HG02623 (cell line): ENCODE results near the gene HOXB1.

Experiments used
- ATAC-seq: cut with Tn5 transposase; IDR thresholded peaks from one replicate; pipeline ENCODE4 v1.9.1; 2021; ENCODE audit warnings: moderate library complexity; ENCODE audit not compliant: unreplicated experiment

Gene HOXB1

DNA sequence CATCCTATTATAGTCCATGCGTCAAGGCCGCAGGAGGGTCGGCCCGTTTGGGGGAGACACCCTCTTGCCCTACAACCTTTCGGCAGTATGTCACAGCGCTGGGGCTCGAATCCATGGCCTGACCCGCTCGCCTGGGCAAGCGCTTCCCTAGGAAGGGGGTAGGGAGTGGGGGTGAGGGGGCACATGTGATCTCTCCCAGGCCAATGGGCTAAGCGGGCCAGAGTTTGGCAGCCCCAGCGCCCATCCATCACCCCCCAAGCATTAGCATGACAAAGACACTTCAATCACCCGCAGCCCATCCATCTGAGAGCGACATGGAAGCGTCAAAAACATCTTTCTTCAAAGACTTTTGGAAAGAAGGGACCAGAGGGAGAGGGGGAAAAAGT is at the start of gene HOXB1:
TSS of gene HOXB1 (minus strand) at position 125 of the 386 bp plus-strand sequence. CDS start at position 18, 107 bp downstream.
- ATAC-seq = no peak

DNA sequence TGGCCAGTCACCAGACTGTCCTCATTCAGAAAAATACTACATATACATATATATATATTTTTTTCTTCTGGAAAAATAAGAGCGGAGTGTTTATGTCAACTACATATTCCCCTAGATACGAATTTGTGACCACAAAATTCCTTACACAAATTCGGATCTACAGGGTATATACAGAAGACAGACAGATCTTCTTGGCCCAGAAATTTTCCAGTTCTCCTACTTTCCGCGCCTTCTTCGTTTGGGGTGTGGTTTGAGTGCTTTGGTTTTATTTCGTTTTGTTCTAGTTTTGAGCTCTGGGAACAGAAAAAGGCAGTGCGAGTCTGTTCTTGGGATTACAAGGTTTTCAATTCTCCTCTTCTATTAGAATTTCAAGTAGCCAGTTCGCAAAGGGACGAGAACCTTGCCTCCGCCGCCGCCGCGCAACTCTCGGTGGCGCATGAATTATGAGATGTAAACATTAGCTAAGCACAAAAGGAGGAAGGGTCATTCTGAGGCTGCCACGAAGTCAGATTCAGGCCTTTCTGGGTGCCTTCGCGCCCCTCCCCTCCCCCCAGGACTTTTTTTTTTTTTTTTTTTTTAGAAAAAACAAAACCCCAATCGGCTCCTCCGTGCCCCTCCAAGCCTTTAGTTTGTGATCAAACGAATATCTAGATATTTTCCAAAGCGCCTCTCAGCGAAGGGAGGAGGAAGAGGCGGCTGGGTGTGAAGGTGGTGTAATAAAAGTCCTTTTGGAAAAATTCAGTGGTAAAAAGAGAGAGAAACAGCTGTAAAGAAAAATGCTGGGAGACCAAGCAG is 49.1 kb upstream of the HOXB1 start:
- no peak for ATAC-seq

DNA sequence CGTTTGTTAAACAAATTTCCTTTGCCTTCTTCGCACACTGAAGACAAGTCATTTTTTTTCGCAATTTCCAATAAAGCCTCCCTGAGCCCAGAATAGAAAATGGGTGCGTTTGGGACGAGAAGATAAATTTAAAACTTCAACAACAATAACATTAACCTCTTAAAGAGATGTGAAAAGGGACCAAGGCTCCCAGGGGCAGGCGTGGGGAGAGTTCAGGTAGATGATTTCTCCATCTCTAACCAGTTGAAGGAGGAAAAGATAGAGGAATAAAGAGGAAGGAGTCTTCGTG is 48.6 kb upstream of the HOXB1 start:
- no peak for ATAC-seq

DNA sequence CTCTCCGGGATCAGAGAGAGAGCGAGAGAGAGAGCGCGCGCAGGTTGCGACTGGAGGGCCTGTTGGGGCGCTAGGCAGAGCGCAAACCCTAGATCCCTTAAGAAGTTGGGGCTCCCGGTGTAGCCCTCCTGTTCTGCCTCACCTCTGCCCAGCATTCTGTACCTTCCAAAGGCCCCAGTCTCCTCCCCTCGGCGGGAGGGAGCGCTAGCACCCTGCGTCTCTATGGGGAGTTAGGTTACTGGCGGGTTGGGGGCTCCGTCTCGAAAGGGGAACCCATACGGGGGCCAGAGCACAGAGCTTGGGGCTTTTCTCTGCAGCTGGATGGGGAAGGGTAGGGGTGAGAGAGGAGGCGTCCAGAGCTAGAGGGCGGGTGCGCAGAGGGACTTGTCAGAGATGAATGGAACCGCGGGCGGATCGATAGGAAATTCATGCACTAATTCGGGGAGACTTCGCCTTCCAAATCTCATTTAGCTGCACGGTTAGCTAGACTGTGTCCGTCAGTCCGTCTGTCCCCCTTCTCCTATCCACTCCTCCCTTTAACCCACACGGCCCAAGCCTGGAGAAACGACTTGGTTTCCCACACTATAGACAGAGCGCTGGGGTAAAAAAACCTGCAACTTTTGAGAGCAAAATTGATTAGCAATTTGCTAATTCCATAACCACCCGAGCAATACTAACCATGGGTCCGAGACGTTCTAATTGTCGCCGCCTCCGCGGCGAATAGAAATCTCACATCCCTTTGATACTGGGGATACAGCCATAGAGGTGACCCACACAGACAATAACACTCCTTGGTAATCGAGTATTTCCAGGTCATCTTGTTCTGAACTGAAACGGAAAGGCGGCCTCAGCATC is 48.0 kb upstream of the HOXB1 start:
- no peak for ATAC-seq

DNA sequence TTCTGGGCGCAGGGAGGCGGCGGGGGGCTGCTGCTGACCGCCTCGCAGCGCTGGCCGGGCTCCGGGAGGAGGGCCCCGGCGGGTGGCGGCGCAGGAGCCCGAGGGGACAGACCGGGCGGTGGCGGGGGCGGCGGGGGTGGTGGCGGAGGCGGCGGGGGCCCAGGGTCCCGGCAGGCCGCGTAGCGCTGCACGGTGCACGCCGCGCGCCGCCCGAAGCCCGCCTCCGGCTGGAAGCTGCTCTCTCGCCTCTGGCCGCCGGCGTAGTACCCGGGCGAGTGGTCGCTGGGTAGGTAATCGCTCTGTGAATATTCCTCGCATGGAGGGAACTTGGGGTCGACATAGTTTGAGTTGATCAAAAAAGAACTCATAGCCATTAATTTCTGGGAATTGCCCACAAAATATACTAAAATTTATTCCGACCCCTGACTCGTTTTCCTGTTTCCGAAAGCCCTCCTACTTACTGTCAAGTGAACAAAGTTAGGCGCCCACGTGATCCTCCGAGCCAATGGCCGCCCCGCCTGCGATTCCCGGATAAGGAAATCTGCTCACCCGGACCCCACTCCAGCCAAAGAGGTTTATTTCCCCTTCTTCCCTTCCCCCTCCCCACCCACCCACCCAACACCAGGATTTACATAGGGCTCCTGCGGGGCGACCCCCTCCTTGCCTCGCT is 47.3 kb upstream of the HOXB1 start, which contains the start of gene HOXB4:
TSS of gene HOXB4 (minus strand) at position 405 of the 670 bp plus-strand sequence. CDS start at position 374, 31 bp downstream.
- no peak for ATAC-seq

DNA sequence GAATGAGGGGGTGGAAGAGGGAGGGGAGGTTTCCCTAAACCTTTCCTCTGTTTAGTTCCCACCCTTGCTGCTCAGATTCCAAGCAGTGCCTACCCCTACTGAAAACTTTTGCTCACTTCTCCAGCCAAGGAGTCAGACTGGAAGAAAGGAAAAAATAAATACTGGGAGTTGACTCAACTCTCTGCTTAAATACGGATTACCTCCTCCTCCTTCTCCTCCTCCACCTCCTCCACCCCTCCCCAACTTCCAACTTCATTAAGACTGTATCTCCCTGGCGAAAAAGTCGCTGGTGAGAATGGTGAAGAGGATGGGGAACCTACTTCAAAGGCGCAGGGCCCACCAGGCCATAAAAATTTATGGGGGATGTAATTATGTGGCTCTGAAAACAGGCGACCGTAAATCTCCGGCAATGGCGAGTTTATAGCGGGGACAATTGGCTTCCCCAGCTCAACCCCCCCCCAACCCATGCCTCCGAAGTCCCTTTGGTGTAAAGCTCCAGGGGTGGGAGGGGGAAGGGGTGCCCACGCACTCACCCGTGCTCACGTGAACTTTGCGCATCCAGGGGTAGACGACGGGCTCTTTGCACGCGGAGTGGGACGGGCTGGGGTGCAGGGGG is 46.6 kb upstream of the HOXB1 start:
- no peak for ATAC-seq

DNA sequence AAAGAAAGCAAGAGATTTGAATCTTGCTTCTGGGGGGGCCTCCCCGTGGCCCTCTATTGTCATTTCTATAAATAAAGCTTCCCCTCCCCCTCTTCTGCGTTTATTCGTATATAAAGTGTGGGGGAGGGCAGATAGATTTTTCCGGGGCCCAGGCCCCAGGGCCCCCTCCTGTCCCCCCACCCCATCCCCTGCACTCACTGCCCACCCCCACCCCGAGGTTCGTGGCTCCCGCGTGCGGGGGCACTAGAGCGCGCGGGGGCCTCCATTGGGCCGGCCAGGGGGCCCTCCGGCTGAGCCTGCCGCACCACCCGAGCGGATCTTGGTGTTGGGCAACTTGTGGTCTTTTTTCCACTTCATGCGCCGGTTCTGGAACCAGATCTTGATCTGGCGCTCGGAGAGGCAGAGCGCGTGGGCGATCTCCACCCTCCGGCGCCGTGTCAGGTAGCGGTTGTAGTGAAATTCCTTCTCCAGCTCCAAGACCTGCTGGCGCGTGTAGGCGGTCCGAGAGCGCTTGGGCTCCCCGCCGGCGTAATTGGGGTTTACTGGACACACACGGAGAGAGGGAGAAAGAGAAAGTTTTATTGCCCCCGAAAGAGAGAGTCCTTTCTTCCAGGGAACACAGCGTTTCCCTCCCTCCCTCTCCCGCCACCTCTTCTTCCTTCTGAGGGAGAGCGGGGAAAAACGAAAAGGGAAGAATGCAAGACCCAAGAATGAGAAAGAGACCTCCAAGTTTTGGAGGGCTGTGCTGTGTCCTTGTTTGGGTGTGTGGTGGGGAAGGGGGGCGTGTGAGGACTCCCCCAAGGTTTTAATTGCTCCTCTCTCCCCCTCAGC is 45.9 kb upstream of the HOXB1 start:
- no peak for ATAC-seq

DNA sequence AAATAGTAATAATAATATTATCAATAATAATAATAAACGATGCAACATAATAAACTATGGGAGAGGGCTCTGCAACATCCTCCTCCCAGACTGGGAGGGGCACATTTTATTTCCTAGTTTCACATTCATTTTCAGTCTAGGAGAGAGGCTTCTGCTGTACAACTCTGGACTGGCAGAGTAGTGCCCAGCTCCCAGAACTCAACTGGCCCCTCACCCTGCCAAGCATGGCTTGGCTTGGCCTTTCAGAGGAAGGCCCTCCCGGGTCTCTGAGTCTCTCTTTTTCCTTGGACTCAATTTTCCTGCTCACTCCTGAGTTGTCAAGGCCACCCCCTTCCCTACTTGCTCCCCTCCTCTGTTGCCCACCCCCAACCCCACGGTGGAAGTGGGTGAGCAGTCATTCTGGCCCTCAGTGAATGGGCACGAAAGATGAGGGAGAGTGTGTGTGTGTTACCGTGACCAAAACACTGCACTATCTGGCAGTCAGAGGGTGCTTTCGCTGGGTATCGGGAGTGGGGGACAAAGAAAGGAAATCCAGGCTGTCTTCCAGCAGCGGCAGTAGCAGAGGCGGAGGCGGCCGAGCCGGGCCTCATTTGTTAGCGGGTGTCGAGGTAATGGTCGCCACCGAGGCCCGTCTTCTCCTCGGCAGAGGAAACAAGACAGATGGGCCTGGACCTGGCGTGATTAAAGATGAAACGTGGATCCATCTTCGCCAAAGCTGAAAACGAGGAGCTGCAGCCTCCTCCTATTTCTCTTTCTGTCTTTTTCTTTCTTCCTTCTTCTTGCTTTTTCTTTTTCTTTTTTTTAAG is 45.1 kb upstream of the HOXB1 start:
- ATAC-seq = no peak

DNA sequence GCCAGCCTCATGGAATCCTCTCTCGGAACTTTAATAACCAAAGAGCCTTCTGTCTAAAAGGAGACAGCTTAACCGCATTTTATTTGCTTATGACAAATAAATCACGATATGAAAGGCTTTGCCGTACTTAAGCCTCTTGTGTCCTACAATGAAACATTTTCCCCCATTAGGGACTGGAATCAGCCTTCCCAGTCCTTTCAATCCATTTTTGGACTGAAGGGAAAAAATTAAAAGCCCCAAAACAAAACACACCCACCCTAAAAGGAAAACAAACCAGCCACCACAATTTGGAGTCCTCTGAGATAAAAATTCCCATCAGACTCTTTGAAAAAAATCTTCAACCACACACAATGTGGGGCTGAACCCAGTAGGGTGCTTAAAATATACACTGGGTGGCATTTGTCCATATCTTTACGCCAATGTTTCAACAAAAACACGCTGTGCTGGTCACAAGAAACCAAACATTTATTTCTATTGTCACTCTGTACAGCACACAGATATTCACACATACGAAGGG is 44.3 kb upstream of the HOXB1 start:
- no peak for ATAC-seq

DNA sequence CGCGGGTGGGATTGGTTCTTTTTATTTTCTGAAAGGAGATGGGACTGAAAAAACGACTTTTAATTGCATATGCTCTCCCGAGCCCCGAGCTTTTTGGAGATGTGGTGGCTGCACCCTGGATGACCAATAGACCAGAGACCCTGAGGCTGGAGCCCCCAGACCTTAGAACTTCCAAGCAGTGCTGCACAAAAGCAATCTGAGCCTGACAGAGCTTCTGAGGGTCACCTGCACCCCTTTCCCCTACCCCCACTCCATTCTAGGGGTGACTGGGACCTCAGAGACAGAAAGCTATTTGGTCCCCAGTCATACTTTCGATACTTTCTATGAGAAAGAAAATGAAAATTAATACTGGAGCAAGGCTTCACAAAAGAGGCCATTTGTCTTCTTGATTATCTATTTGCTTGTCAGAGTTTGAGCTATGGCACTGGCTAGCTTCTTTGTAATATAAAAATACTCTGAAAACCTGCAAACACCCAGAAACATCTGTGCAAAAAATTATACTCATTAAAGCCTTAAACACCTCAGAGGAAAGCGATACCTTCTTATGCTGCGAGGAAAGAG is 43.8 kb upstream of the HOXB1 start:
- no peak for ATAC-seq

DNA sequence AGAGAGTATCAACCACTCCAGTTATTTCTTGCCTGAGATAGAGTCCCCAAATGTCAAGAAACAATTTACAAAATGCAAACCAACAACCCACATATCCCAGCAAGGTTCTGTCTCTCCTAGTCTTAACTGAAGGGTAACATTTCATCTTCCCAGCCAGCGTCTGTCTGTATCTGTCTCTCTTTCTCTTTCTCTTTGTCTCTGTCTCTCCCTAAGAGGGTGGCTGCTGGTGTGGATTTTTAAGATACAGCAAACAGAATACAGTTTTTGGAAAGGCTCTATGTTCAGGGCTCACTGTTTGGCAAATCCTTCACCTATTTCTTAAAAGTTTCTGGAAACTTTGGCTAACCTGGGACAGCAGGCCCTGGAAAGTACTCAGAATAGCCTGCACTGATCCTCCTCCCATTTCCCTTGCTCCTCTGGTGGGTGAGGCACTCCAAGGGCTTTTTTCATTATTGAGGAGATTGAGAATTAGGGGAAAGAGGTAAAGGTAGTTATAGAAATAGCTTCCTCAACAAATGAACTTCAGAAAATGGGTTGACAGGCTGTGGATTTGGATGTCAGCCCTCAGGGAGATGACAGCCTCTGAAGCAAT is 41.1 kb upstream of the HOXB1 start:
- ATAC-seq = no peak

DNA sequence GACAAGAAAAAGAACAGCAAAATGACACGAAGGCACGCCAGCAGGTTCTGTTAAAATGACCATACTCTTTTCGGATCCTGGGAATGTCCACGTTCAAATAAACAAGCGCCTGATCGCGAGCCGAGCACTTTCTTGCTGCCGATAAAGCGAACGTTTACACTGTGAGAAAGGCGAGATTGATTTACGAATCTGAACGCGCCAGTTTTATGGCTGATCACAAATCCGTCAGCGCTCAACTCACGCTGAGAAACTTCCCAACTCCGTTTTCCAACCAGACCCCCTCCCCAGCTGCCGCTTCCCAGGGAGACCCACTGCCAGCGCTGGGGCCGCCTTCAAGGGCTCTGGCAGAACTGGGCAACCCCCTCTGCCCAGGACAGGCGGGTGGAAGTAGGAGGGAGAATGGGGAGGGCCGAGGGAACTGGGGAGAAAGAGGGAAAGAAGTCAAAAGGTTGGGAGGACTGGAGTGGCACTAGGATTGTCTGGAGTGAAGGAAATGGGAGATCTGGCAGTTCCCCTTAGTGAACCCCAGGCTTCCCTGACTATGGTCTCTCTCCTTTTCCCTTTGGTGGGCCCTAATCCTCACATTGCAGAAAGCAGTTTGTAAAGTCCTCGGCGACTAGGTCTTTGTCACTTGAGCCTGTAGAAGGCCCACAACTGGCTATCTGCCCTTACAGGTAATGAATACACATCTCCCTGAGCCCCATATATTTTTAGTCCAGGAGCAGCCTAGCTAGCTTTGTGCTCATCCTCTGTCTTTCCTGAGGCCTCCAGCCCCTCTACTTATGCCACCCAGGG is 40.4 kb upstream of the HOXB1 start:
- ATAC-seq = no peak

DNA sequence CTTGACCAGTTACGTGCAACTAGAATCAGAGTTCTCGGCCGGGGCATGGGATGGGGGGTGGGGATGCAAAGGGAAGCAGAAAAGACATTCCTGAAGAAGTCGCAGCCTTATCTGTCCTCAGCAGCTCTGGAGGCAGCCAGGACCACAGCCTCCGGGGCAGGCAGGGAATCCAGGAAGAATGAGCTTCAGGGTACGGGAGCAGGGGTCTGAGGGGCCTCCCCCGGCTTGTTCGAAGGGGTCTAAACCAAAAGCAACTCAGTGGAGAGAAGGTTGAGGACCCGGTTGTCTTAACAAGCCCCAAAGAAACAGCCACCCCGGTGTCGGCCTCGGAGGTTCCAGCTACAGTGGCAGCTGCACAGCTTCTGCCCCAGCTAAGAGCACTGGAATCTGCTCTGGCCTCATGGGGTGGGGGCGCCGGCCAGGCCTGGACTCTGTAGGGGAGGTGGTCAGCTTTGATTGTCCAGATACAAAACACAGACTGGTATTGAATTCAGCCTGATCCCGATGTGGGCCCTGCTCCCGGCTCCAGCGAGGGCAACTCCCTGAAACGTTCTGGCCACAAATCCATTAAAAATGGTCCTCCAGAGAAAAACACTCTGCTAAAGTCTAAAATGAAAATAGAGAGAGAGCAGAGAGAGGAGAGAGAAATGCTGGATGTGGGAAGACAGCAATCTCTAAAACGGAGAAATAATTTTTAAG is 39.7 kb upstream of the HOXB1 start:
- no peak for ATAC-seq

DNA sequence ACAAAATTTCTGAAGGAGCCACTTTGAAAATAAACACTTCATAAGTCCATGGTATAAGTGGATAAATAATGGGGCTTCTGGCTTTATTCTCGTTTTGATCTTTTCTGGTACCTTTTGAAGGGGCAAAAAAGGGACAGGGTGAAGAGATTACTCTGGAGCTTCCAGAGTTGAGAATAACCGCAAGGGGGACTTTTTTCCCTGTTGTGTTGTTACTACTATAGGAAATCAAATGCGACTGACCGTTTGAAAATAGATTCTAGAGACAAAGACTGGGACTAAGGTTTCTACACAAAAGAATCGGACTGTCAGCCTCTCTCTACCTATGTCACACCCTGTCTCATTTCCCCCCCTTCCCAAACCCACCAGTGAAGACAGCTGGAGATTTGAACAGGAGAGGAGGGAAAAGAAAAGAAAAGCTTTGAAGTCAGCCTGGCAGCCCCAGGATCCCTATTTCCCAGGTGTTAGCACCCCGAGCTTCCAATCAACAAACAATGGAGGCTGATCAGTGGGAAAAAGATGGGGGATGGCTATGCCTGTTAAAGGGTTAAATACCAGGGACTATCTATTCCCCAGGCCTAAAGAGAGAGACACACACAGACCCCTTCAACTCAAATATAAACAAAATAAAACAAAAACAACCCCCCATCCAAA is 39.0 kb upstream of the HOXB1 start:
- ATAC-seq = no peak

DNA sequence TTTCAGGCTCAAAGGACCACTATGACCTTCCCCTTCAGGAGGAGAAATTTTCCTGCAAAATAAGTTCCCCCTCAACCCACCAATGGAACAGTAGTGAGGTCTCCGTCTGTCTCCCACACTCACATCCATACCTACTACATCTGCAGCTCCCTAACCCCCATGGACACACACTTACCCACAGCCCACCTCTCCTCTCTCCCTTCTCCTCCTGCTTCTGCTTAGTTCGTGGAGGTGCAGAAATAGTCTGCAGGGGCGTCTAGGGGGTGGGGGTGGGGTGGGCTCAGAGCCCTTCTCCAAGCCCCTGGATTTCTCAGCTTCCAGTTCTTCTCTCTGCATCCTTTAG is 38.4 kb upstream of the HOXB1 start:
- no peak for ATAC-seq

DNA sequence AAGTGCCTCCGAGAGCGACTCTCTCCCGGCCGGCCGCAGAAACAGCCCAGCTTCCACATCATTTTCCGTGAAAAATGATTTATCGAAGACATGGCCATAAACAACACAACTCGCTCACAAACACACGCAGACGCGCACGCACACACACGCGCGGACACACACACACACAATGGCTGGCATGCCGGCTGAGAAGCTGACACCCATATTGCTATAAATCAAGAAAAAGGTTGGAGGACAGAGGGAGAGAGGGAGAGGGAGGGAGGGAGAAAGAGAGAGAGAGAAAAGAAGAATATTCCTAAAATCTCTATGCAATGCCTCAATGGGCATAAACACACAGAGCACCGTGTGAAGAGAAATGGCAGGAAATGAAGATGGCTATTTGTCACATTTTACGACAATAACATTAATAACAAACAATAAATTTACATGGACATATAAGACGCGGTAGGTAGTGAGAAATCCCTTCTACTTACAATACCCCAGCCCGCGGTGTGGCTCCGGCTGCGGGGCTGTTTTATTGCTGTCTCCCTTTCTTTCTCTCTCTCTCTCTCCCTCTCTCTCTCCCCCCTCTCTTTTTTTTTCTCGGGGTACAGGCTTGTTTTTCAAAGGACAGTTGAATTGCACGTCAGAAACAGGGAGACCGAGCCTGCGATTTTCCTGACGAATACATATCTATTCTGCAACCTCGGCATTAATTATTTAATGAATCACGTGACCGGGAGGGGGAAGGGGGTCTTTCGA is 37.9 kb upstream of the HOXB1 start:
- no peak for ATAC-seq
